SU-DHL-6 (cell line): ENCODE measurements around the gene PLXNC1.

Source experiments
- H2AFZ ChIP-seq: fragments of 200-600 bp; sonication (generic); 2 replicates; pipeline ENCODE4 v1.6.1; 2014; ENCODE audit warnings: low read depth, mild to moderate bottlenecking, moderate library complexity, mixed read lengths, antibody characterized with exemption, low read length; ENCODE audit not compliant: severe bottlenecking
- H3F3A ChIP-seq: fragments of 200-600 bp; shearing (Covaris generic); 2 replicates; pipeline ENCODE4 v1.6.0; 2016; ENCODE audit warnings: antibody characterized with exemption, mild to moderate bottlenecking; ENCODE audit not compliant: insufficient read depth
- H3K27ac ChIP-seq: fragments of 200-600 bp; sonication (generic); 2 replicates; pipeline ENCODE4 v1.5.1; 2016; ENCODE audit warnings: low read depth, mild to moderate bottlenecking, low read length, moderate library complexity, mixed read lengths
- H3K27me3 ChIP-seq: fragments of 200-600 bp; sonication (generic), shearing (Covaris generic); 2 replicates; pipeline ENCODE4 v1.6.0; 2014; ENCODE audit warnings: mild to moderate bottlenecking, low read length
- H3K36me3 ChIP-seq: fragments of 200-600 bp; sonication (generic); 2 replicates; pipeline ENCODE4 v1.6.1; 2014; ENCODE audit warnings: mild to moderate bottlenecking, low read length, mixed read lengths
- H3K4me2 ChIP-seq: fragments of 300-600, 200-600 bp; shearing (Covaris generic), sonication (generic); 2 replicates; pipeline ENCODE4 v1.6.0; 2014; ENCODE audit warnings: low read length, low read depth, mild to moderate bottlenecking; ENCODE audit not compliant: poor library complexity, severe bottlenecking
- H3K4me3 ChIP-seq: fragments of 200-600 bp; sonication (generic); 2 replicates; pipeline ENCODE4 v1.5.1; 2014; ENCODE audit warnings: antibody characterized with exemption, low read length, mild to moderate bottlenecking, mixed read lengths; ENCODE audit not compliant: insufficient read depth, poor library complexity, severe bottlenecking
- H3K79me2 ChIP-seq: fragments of 200-600 bp; sonication (generic); 2 replicates; pipeline ENCODE4 v1.6.1; 2014; ENCODE audit warnings: mild to moderate bottlenecking, low read length, moderate library complexity; ENCODE audit not compliant: insufficient read depth
- H3K9ac ChIP-seq: fragments of 200-600 bp; sonication (generic); 2 replicates; pipeline ENCODE4 v1.7.0; 2014; ENCODE audit warnings: mild to moderate bottlenecking, low read length
- H3K9me2 ChIP-seq: fragments of 200-600 bp; sonication (generic); replicated peaks from 2 replicates; pipeline ENCODE4 v1.6.1; 2014; ENCODE audit warnings: low read length; ENCODE audit not compliant: insufficient read depth
- H3K9me3 ChIP-seq: fragments of 200-600 bp; sonication (generic); 2 replicates; pipeline ENCODE4 v1.6.1; 2014; ENCODE audit warnings: low read length, mixed read lengths; ENCODE audit not compliant: insufficient read depth
- H4K20me1 ChIP-seq: fragments of 200-600 bp; sonication (generic); 2 replicates; pipeline ENCODE4 v1.6.1; 2014; ENCODE audit warnings: low read depth, mild to moderate bottlenecking, antibody characterized with exemption, low read length, moderate library complexity, mixed read lengths
- EZH2phosphoT487 ChIP-seq: fragments of 200-600 bp; sonication (generic), shearing (Covaris generic); conservative IDR thresholded peaks from 2 replicates; pipeline ENCODE4 v1.6.1; 2018; ENCODE audit warnings: mild to moderate bottlenecking, antibody characterized with exemption, low read length, moderate library complexity, mixed read lengths
- TF ChIP-seq, protein P1 (sequence below): fragments of 200-600 bp; sonication (generic); IDR thresholded peaks from one replicate; pipeline ENCODE4 v1.5.1; 2017; ENCODE audit warnings: antibody characterized with exemption, mild to moderate bottlenecking, low read length, moderate library complexity; ENCODE audit not compliant: insufficient read depth, poor library complexity, severe bottlenecking

PLXNC1 gene

DNA sequence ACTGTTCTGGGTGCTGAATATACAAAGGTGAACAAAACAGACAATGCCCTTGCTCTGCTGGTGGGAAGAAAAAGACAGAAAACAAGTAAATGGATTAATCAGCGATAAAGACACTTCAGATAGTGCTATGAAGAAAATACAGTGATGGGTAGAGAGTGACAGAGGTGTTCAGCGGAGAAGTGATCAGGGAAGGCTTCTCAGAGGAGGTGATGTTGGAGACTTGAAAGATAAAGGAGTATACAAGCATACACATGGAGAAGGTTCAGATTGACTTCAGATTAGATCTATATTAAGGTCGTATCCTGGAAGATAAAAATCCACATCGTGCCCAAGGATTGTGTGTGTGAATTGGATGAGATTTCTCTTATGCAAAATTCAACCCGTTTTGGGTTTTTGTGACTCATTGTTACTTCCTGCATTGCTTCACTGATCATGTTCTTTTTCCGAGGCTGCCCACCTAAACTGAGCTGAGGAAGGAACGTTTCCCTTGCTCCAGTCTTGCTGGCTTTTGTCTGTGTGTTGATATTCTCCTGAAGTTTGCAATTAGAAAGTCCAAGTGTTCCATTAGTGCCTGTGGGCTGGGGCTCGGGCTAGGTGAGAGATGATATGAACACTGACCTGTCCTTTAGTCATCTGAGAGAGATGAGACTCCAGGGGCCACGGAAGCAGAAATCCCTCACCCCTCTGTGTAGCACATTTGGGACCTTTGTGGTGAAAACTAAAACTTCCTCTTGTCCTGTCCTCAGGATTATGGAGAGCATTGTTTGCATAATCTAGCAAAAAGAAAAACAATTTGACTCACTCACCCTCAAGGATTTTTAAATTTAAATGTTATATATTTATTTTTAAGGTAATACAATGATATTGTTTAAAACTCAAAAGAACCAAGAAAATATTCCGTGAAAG, 27.6 kb downstream of the PLXNC1 start:
- H3K27ac ChIP-seq: no peak overlapping the region
- H3K4me3 ChIP-seq: no peak overlapping the region
- H3K36me3 ChIP-seq: no peaks in the 10 kb centered on the region
- no peaks in the 10 kb centered on the region for H3K9me3 ChIP-seq
- H4K20me1 ChIP-seq: no peaks in the 10 kb centered on the region
- no peaks in the 10 kb centered on the region for H3K9me2 ChIP-seq
- no peak for TF ChIP-seq EZH2phosphoT487
- TF ChIP-seq, protein P1, sequence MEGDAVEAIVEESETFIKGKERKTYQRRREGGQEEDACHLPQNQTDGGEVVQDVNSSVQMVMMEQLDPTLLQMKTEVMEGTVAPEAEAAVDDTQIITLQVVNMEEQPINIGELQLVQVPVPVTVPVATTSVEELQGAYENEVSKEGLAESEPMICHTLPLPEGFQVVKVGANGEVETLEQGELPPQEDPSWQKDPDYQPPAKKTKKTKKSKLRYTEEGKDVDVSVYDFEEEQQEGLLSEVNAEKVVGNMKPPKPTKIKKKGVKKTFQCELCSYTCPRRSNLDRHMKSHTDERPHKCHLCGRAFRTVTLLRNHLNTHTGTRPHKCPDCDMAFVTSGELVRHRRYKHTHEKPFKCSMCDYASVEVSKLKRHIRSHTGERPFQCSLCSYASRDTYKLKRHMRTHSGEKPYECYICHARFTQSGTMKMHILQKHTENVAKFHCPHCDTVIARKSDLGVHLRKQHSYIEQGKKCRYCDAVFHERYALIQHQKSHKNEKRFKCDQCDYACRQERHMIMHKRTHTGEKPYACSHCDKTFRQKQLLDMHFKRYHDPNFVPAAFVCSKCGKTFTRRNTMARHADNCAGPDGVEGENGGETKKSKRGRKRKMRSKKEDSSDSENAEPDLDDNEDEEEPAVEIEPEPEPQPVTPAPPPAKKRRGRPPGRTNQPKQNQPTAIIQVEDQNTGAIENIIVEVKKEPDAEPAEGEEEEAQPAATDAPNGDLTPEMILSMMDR: no peak
- no peak overlapping the region for H2AFZ ChIP-seq
- no peaks in the 10 kb centered on the region for H3K27me3 ChIP-seq
- 0 out of 2 replicates have a peak, but pooled peaks cover 5% of the 10 kb centered on the region for H3F3A ChIP-seq
- H3K79me2 ChIP-seq: no peaks in the 10 kb centered on the region
- peak overlapping the region; percentile 32 for H3K4me2 ChIP-seq
- H3K9ac ChIP-seq: no peak overlapping the region

- no peak overlapping the region for H3K4me3 ChIP-seq
- no peaks in the 10 kb centered on the region for H3K27me3 ChIP-seq
- no peak overlapping the region for H3K27ac ChIP-seq
- no peaks in the 10 kb centered on the region for H4K20me1 ChIP-seq
- no peak overlapping the region for H3K4me2 ChIP-seq
- H3K9me3 ChIP-seq: no peaks in the 10 kb centered on the region
- no peaks in the 10 kb centered on the region for H3K79me2 ChIP-seq
- no peak overlapping the region for H2AFZ ChIP-seq
- no peak overlapping the region for H3K9ac ChIP-seq
- 0 out of 2 replicates have a peak, but pooled peaks cover 5% of the 10 kb centered on the region for H3F3A ChIP-seq
- no peaks in the 10 kb centered on the region for H3K9me2 ChIP-seq
- TF ChIP-seq, protein P1: no peak
- TF ChIP-seq EZH2phosphoT487: no peak
- no peaks in the 10 kb centered on the region for H3K36me3 ChIP-seq
These were observed 29.7 kb downstream of the PLXNC1 start for GRCh38 chr12:94178054-94178453.

GRCh38 chr12:94178882-94179281, 30.5 kb downstream of the PLXNC1 start:
- 0 out of 2 replicates have a peak, but pooled peaks cover 5% of the 10 kb centered on the region for H3F3A ChIP-seq
- H3K4me3 ChIP-seq: no peak overlapping the region
- no peak overlapping the region for H2AFZ ChIP-seq
- no peaks in the 10 kb centered on the region for H3K36me3 ChIP-seq
- H3K79me2 ChIP-seq: no peaks in the 10 kb centered on the region
- no peak overlapping the region for H3K27ac ChIP-seq
- H3K9me2 ChIP-seq: no peaks in the 10 kb centered on the region
- TF ChIP-seq, protein P1: no peak
- TF ChIP-seq EZH2phosphoT487: no peak
- H3K27me3 ChIP-seq: no peaks in the 10 kb centered on the region
- H4K20me1 ChIP-seq: no peaks in the 10 kb centered on the region
- H3K9me3 ChIP-seq: no peaks in the 10 kb centered on the region
- H3K4me2 ChIP-seq: no peak overlapping the region
- no peak overlapping the region for H3K9ac ChIP-seq
